ENCODE results near the gene OGDH. TPM values are rescaled to one million over a fixed set of nuclear protein-coding genes. Genes with fewer than 3 reads are reported as not detected.

Gene OGDH
- total RNA-seq, 4 donors from 2014 or later = 74.0 to 160 (median 143) TPM

- TF ChIP-seq POLR2A (IDR thresholded peaks at IDR 0.05) (no peak), EP300 (IDR thresholded peaks at IDR 0.05; ENCODE audit: low read depth) (no peak), POLR2AphosphoS5 (IDR thresholded peaks at IDR 0.05) (no peak)
- TF ChIP-seq, protein P1, sequence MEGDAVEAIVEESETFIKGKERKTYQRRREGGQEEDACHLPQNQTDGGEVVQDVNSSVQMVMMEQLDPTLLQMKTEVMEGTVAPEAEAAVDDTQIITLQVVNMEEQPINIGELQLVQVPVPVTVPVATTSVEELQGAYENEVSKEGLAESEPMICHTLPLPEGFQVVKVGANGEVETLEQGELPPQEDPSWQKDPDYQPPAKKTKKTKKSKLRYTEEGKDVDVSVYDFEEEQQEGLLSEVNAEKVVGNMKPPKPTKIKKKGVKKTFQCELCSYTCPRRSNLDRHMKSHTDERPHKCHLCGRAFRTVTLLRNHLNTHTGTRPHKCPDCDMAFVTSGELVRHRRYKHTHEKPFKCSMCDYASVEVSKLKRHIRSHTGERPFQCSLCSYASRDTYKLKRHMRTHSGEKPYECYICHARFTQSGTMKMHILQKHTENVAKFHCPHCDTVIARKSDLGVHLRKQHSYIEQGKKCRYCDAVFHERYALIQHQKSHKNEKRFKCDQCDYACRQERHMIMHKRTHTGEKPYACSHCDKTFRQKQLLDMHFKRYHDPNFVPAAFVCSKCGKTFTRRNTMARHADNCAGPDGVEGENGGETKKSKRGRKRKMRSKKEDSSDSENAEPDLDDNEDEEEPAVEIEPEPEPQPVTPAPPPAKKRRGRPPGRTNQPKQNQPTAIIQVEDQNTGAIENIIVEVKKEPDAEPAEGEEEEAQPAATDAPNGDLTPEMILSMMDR (IDR thresholded peaks at IDR 0.05) = no peak
- in situ Hi-C loops (cut with MboI; ENCODE audit: low pct_ligation_motif_present in 1 of 4, low pct_unique_long_range_greater_than_20kb in 1 of 4, low sequenced_read_pairs in 3 of 4) (loop anchor here in 3 of 4 donors (10.0 to 25.0 kb wide), 2 partner anchors 156 to 163 kb away; partner anchors contain the start of gene TMED4 (in 2 of the 3)), intact Hi-C loops (cut with DNase I; ENCODE audit: low total_unique reads) (no loop called here)
- peak overlapping the region in 3 of 4 donors; percentile 30 to 100 (median 44) for H3K27ac ChIP-seq
- H3K27me3 ChIP-seq = no peaks in the 10 kb centered on the region
- H3K4me1 ChIP-seq = peaks cover 24 to 47% (median 30%) of the 10 kb centered on the region in 4 donors
- H3K36me3 ChIP-seq = no peaks in the 10 kb centered on the region
- H3K4me3 ChIP-seq = no peak overlapping the region
- no peaks in the 10 kb centered on the region for H3K9me3 ChIP-seq
- 76% methylated on average over 3 of the region's 3 CpGs; no CpG with 5 or more reads in 1 of the 2 donors for WGBS, 2 donors (ENCODE audit: low coverage in 1 of 2)
- DNase-seq = no peak
Measured at GRCh38 chr7:44750424-44750823, 144.0 kb downstream of the OGDH start.

GRCh38 chr7:44750921-44751571 is 144.6 kb downstream of the OGDH start:
- intact Hi-C loops (cut with DNase I; ENCODE audit: low total_unique reads) = no loop called here
- H3K9me3 ChIP-seq = no peaks in the 10 kb centered on the region
- WGBS, 2 donors (ENCODE audit: low coverage in 1 of 2) = 20 to 39% methylated on average over 2 to 6 of the region's 6 CpGs
- H3K4me3 ChIP-seq = no peak overlapping the region
- DNase-seq = peak; percentile 44
- peaks cover 28 to 53% (median 35%) of the 10 kb centered on the region in 4 donors for H3K4me1 ChIP-seq
- in situ Hi-C loops (cut with MboI; ENCODE audit: low pct_ligation_motif_present in 1 of 4, low pct_unique_long_range_greater_than_20kb in 1 of 4, low sequenced_read_pairs in 3 of 4) = loop anchor here in 3 of 4 donors (10.0 to 25.0 kb wide), 2 partner anchors 156 to 164 kb away; partner anchors contain the start of gene TMED4 (in 2 of the 3)
- no peaks in the 10 kb centered on the region for H3K27me3 ChIP-seq
- TF ChIP-seq POLR2AphosphoS5 (IDR thresholded peaks at IDR 0.05) = no peak
- no peaks in the 10 kb centered on the region for H3K36me3 ChIP-seq
- H3K27ac ChIP-seq = peak overlapping the region; percentile 22 to 100 (median 37)

DNA sequence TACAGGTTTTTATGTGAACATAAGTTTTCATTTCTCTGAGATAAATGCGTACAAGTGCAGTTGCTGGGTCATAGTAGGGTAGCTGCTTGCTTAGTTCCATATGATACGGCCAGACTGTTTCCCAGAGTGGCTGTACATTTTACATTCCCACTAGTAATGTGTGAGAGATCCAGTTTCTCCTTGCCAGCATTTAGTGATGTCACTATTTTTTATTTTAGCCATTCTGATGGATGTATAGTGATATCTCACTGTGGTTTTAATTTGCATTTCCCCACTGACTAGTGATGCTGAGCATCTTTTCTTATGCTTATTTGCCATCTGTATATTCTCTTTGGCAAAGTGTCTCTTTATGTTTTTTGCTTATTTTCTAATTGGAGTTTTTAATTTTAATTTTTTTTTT is 146.4 kb downstream of the OGDH start:
- intact Hi-C loops (cut with DNase I; ENCODE audit: low total_unique reads) = no loop called here
- no peak for DNase-seq
- no peak overlapping the region for H3K27ac ChIP-seq
- no peak overlapping the region for H3K4me3 ChIP-seq
- no peaks in the 10 kb centered on the region for H3K27me3 ChIP-seq
- H3K9me3 ChIP-seq = no peaks in the 10 kb centered on the region
- peaks cover 0 to 4% (median 0%) of the 10 kb centered on the region in 4 donors for H3K36me3 ChIP-seq
- H3K4me1 ChIP-seq = peaks cover 30 to 65% (median 43%) of the 10 kb centered on the region in 4 donors
- WGBS, 2 donors (ENCODE audit: low coverage in 1 of 2) = 95 to 97% methylated on average over 2 of the region's 2 CpGs
- TF ChIP-seq POLR2AphosphoS5 (IDR thresholded peaks at IDR 0.05) (no peak), POLR2A (IDR thresholded peaks at IDR 0.05) (no peak), EP300 (IDR thresholded peaks at IDR 0.05; ENCODE audit: low read depth) (no peak)
- TF ChIP-seq, protein P1 (IDR thresholded peaks at IDR 0.05) = no peak
- in situ Hi-C loops (cut with MboI; ENCODE audit: low pct_ligation_motif_present in 1 of 4, low pct_unique_long_range_greater_than_20kb in 1 of 4, low sequenced_read_pairs in 3 of 4) = loop anchor here in 3 of 4 donors (10.0 to 25.0 kb wide), 2 partner anchors 158 to 166 kb away; partner anchors contain the start of gene TMED4 (in 2 of the 3)

DNA sequence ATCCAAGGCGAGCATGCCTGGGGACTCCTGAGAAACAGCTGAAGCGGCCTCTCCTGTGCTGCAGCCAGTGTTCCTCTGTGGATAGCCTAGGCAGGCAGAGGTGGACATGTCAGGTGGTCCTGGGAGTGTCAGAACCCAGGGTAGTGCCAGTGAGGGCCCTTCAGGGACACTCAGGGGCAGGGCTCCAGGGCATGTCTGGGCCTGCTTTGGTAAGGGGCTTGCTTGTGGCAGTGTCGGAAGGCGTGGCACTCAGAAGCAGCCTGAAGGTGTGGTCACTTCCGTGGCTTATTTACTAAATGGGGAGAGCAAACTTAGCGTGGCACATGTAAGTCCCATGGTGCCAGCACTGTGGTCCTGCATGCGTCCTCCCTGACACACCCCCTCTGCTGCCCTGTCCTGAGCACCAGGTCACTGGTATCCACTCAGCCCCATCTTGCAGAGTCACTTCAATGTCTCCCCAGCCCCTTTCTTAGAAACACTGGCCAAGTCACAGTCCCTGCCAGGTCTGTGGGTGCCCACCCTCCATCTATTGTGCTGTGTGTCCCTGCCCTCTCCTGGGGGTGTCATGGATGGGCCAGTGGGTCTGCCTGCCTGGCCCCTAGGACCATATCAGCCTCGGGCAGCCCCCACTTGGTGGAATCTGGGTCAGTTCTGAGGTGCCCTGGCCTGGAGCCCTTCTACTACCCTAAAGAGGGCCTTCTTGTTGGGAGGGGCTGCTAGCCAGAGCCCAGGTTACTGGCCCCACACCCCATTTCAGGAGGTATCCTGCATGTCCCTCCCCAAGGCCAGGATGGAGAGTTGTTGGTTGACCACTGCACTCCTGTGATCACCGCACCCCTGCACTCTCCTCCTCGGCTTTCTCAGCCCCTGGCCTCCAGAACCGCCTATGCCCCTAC is 148.6 kb downstream of the OGDH start:
- Histone ChIP-seq H3K4me3 (no peak overlapping the region), H3K9me3 (no peaks in the 10 kb centered on the region), H3K27me3 (no peaks in the 10 kb centered on the region), H3K36me3 (peaks cover 0 to 16% (median 0%) of the 10 kb centered on the region in 4 donors), H3K4me1 (peaks cover 23 to 54% (median 35%) of the 10 kb centered on the region in 4 donors), H3K27ac (peak overlapping the region; percentile 4 to 63 (median 30))
- in situ Hi-C loops (cut with MboI; ENCODE audit: low pct_ligation_motif_present in 1 of 4, low pct_unique_long_range_greater_than_20kb in 1 of 4, low sequenced_read_pairs in 3 of 4) = loop anchor here in 3 of 4 donors (10.0 to 25.0 kb wide), 2 partner anchors 160 to 168 kb away; partner anchors contain the start of gene TMED4 (in 2 of the 3)
- intact Hi-C loops (cut with DNase I; ENCODE audit: low total_unique reads) = no loop called here
- DNase-seq = no peak
- TF ChIP-seq EP300 (IDR thresholded peaks at IDR 0.05; ENCODE audit: low read depth) = no peak
- TF ChIP-seq POLR2A (IDR thresholded peaks at IDR 0.05) = no peak
- TF ChIP-seq, protein P1 (IDR thresholded peaks at IDR 0.05) = no peak
- TF ChIP-seq POLR2AphosphoS5 (IDR thresholded peaks at IDR 0.05) = no peak
- 74% methylated on average over 10 of the region's 11 CpGs; no CpG with 5 or more reads in 1 of the 2 donors for WGBS, 2 donors (ENCODE audit: low coverage in 1 of 2)

Measured in transverse colon (tissue), 4 donors.